Keratinocyte (primary cell): ENCODE data around the gene SOS1. TPM values are rescaled to one million over a fixed set of nuclear protein-coding genes. Genes with fewer than 3 reads are reported as not detected.

ENCODE experiments used
- DNase-seq: peaks from one replicate; pipeline ENCODE4 v3.0.0-alpha.2; 2011; ENCODE audit warnings: low read depth, missing footprints, low spot score
- FAIRE-seq: peaks from 2 replicates; lab custom pipeline; 2011; peaks lifted over from hg19 to GRCh38; lab: Jason Lieb, UNC
- H2AFZ ChIP-seq: 2 replicates; pipeline ENCODE4 v1.6.0; 2012; ENCODE audit warnings: low read length, control low read depth, inconsistent platforms; ENCODE audit not compliant: control insufficient read depth
- H3K27ac ChIP-seq: 2 replicates; pipeline ENCODE4 v1.5.1; 2011; ENCODE audit warnings: low read length; ENCODE audit not compliant: control insufficient read depth, insufficient read depth
- H3K27me3 ChIP-seq: 3 replicates; pipeline ENCODE4 v1.6.0; 2011; ENCODE audit warnings: low read length; ENCODE audit not compliant: control insufficient read depth, insufficient read depth; ENCODE audit errors: extremely low read depth
- H3K36me3 ChIP-seq, 2 experiments: 2 replicates in 1 of 2; 3 replicates in 1 of 2; pipeline ENCODE4 v1.5.1; 2011; ENCODE audit warnings: low read length in 2 of 2, mild to moderate bottlenecking in 1 of 2; ENCODE audit not compliant: control insufficient read depth in 2 of 2, insufficient read depth in 2 of 2; ENCODE audit errors: extremely low read depth in 1 of 2
- H3K4me1 ChIP-seq: 3 replicates; pipeline ENCODE4 v1.5.1; 2011; ENCODE audit warnings: low read length; ENCODE audit not compliant: control insufficient read depth, insufficient read depth; ENCODE audit errors: extremely low read depth
- H3K4me2 ChIP-seq: 3 replicates; pipeline ENCODE4 v1.6.0; 2011; ENCODE audit warnings: low read depth, low read length; ENCODE audit not compliant: control insufficient read depth, insufficient read depth; ENCODE audit errors: extremely low read depth
- H3K4me3 ChIP-seq, 3 experiments: fragments of 200-600 bp in 1 of 3; sonication (generic) in 1 of 3; 2 replicates in 2 of 3; 3 replicates in 1 of 3; pipeline ENCODE4 v1.5.1; 2011 to 2016; ENCODE audit warnings: low read length in 3 of 3, mild to moderate bottlenecking in 3 of 3, control low read depth in 2 of 3, inconsistent platforms in 1 of 3, low read depth in 1 of 3, mixed read lengths in 1 of 3, mixed run types in 1 of 3, moderate library complexity in 1 of 3; ENCODE audit not compliant: control insufficient read depth in 2 of 3, insufficient read depth in 2 of 3; ENCODE audit errors: extremely low read depth in 1 of 3
- H3K79me2 ChIP-seq: 2 replicates; pipeline ENCODE4 v1.6.0; 2012; ENCODE audit warnings: low read length; ENCODE audit not compliant: control insufficient read depth, insufficient read depth
- H3K9ac ChIP-seq: 3 replicates; pipeline ENCODE4 v1.6.0; 2011; ENCODE audit warnings: low read length; ENCODE audit not compliant: control insufficient read depth, insufficient read depth; ENCODE audit errors: extremely low read depth
- H3K9me1 ChIP-seq: 3 replicates; pipeline ENCODE4 v1.6.0; 2011; ENCODE audit warnings: low read length; ENCODE audit not compliant: control insufficient read depth, insufficient read depth; ENCODE audit errors: extremely low read depth
- H3K9me3 ChIP-seq: 2 replicates; pipeline ENCODE4 v1.5.1; 2012; ENCODE audit warnings: low read depth, low read length; ENCODE audit not compliant: control insufficient read depth
- H4K20me1 ChIP-seq: 3 replicates; pipeline ENCODE4 v1.6.0; 2011; ENCODE audit warnings: low read length; ENCODE audit not compliant: control insufficient read depth, insufficient read depth; ENCODE audit errors: extremely low read depth
- CTCF ChIP-seq, 3 experiments: IDR thresholded peaks in 1 of 3; conservative IDR thresholded peaks in 1 of 3; optimal IDR thresholded peaks in 1 of 3; 2 replicates in 2 of 3; 3 replicates in 1 of 3; pipeline versions ENCODE3 to v1.5.1; 2011; ENCODE audit warnings: low read length in 3 of 3, mild to moderate bottlenecking in 3 of 3, moderate library complexity in 2 of 3, control low read depth in 1 of 3, inconsistent platforms in 1 of 3; ENCODE audit not compliant: insufficient read depth in 2 of 3; ENCODE audit errors: extremely low read depth in 1 of 3
- EZH2 ChIP-seq: IDR thresholded peaks from one replicate; pipeline ENCODE4 v1.6.1; 2012; ENCODE audit warnings: inconsistent platforms, mild to moderate bottlenecking, low read length, moderate library complexity
- dilution Hi-C: fragments of 300-500 bp; cut with MboI; formaldehyde crosslinking; loops from one replicate; pipeline ENCODE4 v1.7.0; 2020; ENCODE audit warnings: low sequenced_read_pairs; ENCODE audit not compliant: extremely low pct_ligation_motif_present
- polyA plus RNA-seq, 5 experiments: library from polyadenylated mRNA; depleted of rRNA in 3 of 5; stranded (reverse) in 3 of 5; stranded (forward) in 1 of 5; unstranded in 1 of 5; fragments of >200 nt; gene quantifications; 1 replicate in 1 of 5; 2 replicates in 3 of 5; 3 replicates in 1 of 5; pipeline versions ENCODE4 v1.2.1 to v1.2.3, GENCODE V29; 2011 to 2012; ENCODE audit warnings: missing spikeins in 2 of 5, low read depth in 1 of 5, low replicate concordance in 1 of 5

Gene SOS1
- polyA plus RNA-seq, 1 donor (not counting 4 experiments of a cell fraction or from before 2014, with no cell fraction given) = 21.5 TPM

DNA sequence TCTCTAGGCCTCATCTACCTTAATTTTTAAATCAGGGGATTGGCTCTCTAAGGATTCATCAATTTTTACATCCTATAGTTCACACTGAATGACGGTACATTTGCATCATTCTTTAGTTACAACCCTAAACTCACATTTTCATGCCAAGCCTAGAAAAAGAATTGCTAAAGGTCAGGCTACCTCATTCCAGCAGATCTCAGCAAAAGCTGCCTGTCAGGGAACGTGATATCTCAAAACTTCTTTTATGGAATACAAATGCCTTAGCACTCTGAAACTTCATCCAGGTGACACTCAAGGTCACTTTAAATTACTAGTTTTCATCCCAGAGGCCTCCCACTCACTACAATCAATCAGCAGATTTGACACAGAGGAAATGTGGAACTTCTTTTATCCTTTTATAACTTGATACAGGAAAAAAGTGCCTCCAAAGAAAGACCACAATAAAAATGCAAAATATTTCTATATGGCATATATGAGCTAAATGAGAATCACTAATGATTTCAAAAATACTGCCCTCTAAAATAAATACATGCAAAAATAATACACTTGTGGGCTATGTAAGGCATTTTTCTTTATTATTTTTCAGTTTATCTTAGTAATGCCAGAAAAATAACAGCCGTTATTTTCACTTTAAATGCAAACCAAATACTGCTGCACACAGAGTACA lies 139.7 kb downstream of the SOS1 start:
- H3K4me2 ChIP-seq = no peak overlapping the region
- no peak for FAIRE-seq

GRCh38 chr2:38978908-38979307 lies 141.9 kb downstream of the SOS1 start:
- Histone ChIP-seq H3K36me3 (no peaks in the 10 kb centered on the region), H3K4me2 (no peak overlapping the region), H2AFZ (no peak overlapping the region), H3K79me2 (no peaks in the 10 kb centered on the region), H3K4me1 (no peaks in the 10 kb centered on the region), H3K4me3 (no peak overlapping the region), H3K27ac (no peak overlapping the region), H3K9me3 (no peaks in the 10 kb centered on the region), H3K9me1 (no peaks in the 10 kb centered on the region), H3K27me3 (no peaks in the 10 kb centered on the region), H3K9ac (no peak overlapping the region), H4K20me1 (no peaks in the 10 kb centered on the region)
- no peak for DNase-seq
- TF ChIP-seq CTCF (optimal IDR thresholded peaks at IDR 0.05 in 1 of 3, IDR thresholded peaks at IDR 0.05 in 1 of 3, conservative IDR thresholded peaks at IDR 0.05 in 1 of 3; ENCODE audit: extremely low read depth in 1 of 3, insufficient read depth in 2 of 3, low read length in 3 of 3) (no peak), EZH2 (no peak)
- dilution Hi-C loops = no loop called here
- no peak for FAIRE-seq

More for the DNA sequence above, 139.7 kb downstream of the SOS1 start:
- dilution Hi-C loops = no loop called here
- Histone ChIP-seq H3K4me1 (no peaks in the 10 kb centered on the region), H3K9ac (no peak overlapping the region), H3K27ac (no peak overlapping the region), H4K20me1 (no peaks in the 10 kb centered on the region), H3K36me3 (peaks cover 7 to 14% of the 10 kb centered on the region in 2 experiments), H3K9me3 (no peaks in the 10 kb centered on the region), H3K79me2 (no peaks in the 10 kb centered on the region), H3K27me3 (no peaks in the 10 kb centered on the region), H3K4me3 (no peak overlapping the region), H3K9me1 (no peaks in the 10 kb centered on the region), H2AFZ (no peak overlapping the region)
- TF ChIP-seq CTCF (optimal IDR thresholded peaks at IDR 0.05 in 1 of 3, IDR thresholded peaks at IDR 0.05 in 1 of 3, conservative IDR thresholded peaks at IDR 0.05 in 1 of 3; ENCODE audit: extremely low read depth in 1 of 3, insufficient read depth in 2 of 3, low read length in 3 of 3) (no peak), EZH2 (no peak)
- no peak for DNase-seq
